Calu3 (cell line): Measurements from ENCODE around the gene NRCAM. TPM values are rescaled to one million over a fixed set of nuclear protein-coding genes. Genes with fewer than 3 reads are reported as not detected.

Experiments
- BruUV-seq: library from RNA; stranded (reverse); fragments of 400-500 nt; replicated peaks from 2 replicates; lab custom pipeline; 2021; lab: Mats Ljungman, UMichigan
- CTCF ChIA-PET: fragments of 300-600 bp; sonication (Branson Sonifier 250); formaldehyde crosslinking; loops from one replicate; lab custom pipeline; 2022; ENCODE audit warnings: antibody characterized with exemption; lab: Charles Lee
- DNase-seq: peaks from one replicate; pipeline ENCODE4 v3.0.0; 2022
- H3K27ac Mint-ChIP-seq: one replicate; pipeline ENCODE4 v1.8.0; 2022; ENCODE audit warnings: mixed read lengths; ENCODE audit not compliant: unreplicated experiment
- H3K27me3 Mint-ChIP-seq: one replicate; pipeline ENCODE4 v1.8.0; 2022; ENCODE audit warnings: mixed read lengths; ENCODE audit not compliant: unreplicated experiment
- H3K36me3 Mint-ChIP-seq: one replicate; pipeline ENCODE4 v1.8.0; 2022; ENCODE audit warnings: mild to moderate bottlenecking, moderate library complexity, mixed read lengths; ENCODE audit not compliant: insufficient read depth, unreplicated experiment
- H3K4me1 Mint-ChIP-seq: one replicate; pipeline ENCODE4 v1.8.0; 2022; ENCODE audit warnings: mild to moderate bottlenecking, low read depth, mixed read lengths; ENCODE audit not compliant: unreplicated experiment
- H3K4me3 Mint-ChIP-seq: one replicate; pipeline ENCODE4 v1.8.0; 2022; ENCODE audit warnings: mild to moderate bottlenecking, low read depth, moderate library complexity, mixed read lengths; ENCODE audit not compliant: unreplicated experiment
- H3K9me3 Mint-ChIP-seq: one replicate; pipeline ENCODE4 v1.8.0; 2022; ENCODE audit warnings: low read depth, mixed read lengths; ENCODE audit not compliant: unreplicated experiment
- CTCF ChIP-seq: fragments of 200-600 bp; IDR thresholded peaks from one replicate; pipeline ENCODE4 v1.8.0; 2022; ENCODE audit warnings: antibody characterized with exemption; ENCODE audit not compliant: unreplicated experiment
- intact Hi-C: fragments of 100-400 bp; cut with micrococcal nuclease; formaldehyde crosslinking; loops from one replicate; pipeline ENCODE4 v1.10.0; 2022; ENCODE audit not compliant: unreplicated experiment
- total RNA-seq: library from RNA; stranded (reverse); gene quantifications from 2 replicates; pipeline ENCODE4 v1.2.3, GENCODE V29; 2022

The NRCAM gene
- total RNA-seq, 1 experiment from 2014 or later: 15.0 TPM

GRCh38 chr7:108464743-108465142, 8.5 kb upstream of the NRCAM start:
- CTCF ChIA-PET: no interaction called here
- no peak for DNase-seq
- no peak overlapping the region for H3K27ac Mint-ChIP-seq
- no TSS peak for BruUV-seq
- H3K4me3 Mint-ChIP-seq: no peak overlapping the region
- H3K36me3 Mint-ChIP-seq: no peaks in the 10 kb centered on the region
- no peaks in the 10 kb centered on the region for H3K4me1 Mint-ChIP-seq
- TF ChIP-seq CTCF: no peak
- no peaks in the 10 kb centered on the region for H3K27me3 Mint-ChIP-seq
- intact Hi-C loops: no loop called here
- H3K9me3 Mint-ChIP-seq: no peaks in the 10 kb centered on the region

DNA sequence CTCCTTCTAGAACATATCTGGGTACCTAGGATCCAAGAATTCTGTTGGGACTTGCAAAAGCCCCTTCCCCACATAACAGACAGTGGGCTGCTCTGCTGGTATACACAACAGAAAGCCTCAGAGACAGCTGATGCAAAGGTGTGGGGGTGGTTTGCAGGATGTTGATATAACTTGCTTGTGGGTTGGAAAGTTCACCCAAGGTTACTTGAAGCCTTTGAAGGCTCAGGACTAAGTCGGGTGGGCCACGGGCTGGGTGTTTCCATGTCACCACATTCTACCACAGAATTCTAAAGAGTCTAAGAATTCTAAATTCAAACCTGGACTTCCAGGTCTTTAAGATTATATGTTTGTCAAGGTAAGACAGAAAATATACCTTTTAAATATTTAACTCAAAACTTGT, 7.4 kb upstream of the NRCAM start:
- no peaks in the 10 kb centered on the region for H3K9me3 Mint-ChIP-seq
- no peak for TF ChIP-seq CTCF
- intact Hi-C loops: no loop called here
- CTCF ChIA-PET: no interaction called here
- H3K27ac Mint-ChIP-seq: no peak overlapping the region
- no peak for DNase-seq
- no peaks in the 10 kb centered on the region for H3K36me3 Mint-ChIP-seq
- H3K4me3 Mint-ChIP-seq: no peak overlapping the region
- H3K4me1 Mint-ChIP-seq: no peaks in the 10 kb centered on the region
- BruUV-seq: no TSS peak
- peaks cover 2% of the 10 kb centered on the region for H3K27me3 Mint-ChIP-seq

- Mint-ChIP-seq H3K27me3 (peaks cover 20% of the 10 kb centered on the region), H3K27ac (no peak overlapping the region), H3K4me3 (no peak overlapping the region), H3K36me3 (no peaks in the 10 kb centered on the region), H3K4me1 (peaks cover 15% of the 10 kb centered on the region), H3K9me3 (no peaks in the 10 kb centered on the region)
- intact Hi-C loops: no loop called here
- no TSS peak for BruUV-seq
- no peak for TF ChIP-seq CTCF
- CTCF ChIA-PET: interaction anchor here (0.7 kb wide), 1 partner anchor 274 kb away, joined by 3 read pairs; no protein-coding TSS in a partner anchor
- DNase-seq: no peak
Observed at GRCh38 chr7:108461840-108462239, 5.6 kb upstream of the NRCAM start.

DNA sequence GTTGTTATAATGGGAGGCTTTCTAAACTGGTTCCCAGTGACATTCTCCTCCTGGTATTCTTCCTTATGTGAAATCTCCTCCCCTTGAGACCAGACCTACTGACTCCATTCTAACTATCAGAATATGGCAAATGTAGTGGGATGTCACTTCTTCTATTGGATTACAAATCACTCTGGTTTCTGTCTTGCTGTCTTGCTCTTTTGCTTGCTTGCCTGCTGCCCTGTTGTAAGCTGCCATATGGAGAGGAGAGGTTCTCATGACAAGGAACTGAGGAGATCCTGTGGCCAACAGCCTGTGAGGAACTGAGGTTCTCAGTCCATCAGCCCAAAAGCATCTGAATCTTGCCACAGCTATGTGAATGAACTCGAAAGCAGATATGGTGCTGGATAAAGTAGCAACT, 4.7 kb upstream of the NRCAM start:
- H3K27me3 Mint-ChIP-seq: peaks cover 20% of the 10 kb centered on the region
- intact Hi-C loops: loop anchor here (1.0 kb wide), 1 partner anchor 280 kb away; no protein-coding TSS in a partner anchor
- DNase-seq: no peak
- no peaks in the 10 kb centered on the region for H3K9me3 Mint-ChIP-seq
- BruUV-seq: no TSS peak
- no peak for TF ChIP-seq CTCF
- no peak overlapping the region for H3K4me3 Mint-ChIP-seq
- CTCF ChIA-PET: interaction anchor here (0.5 kb wide), 1 partner anchor 251 kb away, joined by 4 read pairs; no protein-coding TSS in a partner anchor
- H3K27ac Mint-ChIP-seq: no peak overlapping the region
- peaks cover 15% of the 10 kb centered on the region for H3K4me1 Mint-ChIP-seq
- H3K36me3 Mint-ChIP-seq: peaks cover 2% of the 10 kb centered on the region
